HCT116 (cell line): ENCODE measurements around the gene ERBB4.

Source experiments
- CEBPB ChIP-seq: IDR thresholded peaks from 2 replicates; pipeline ENCODE4 v1.6.1; 2012; ENCODE audit warnings: low read depth
- EGR1 ChIP-seq: IDR thresholded peaks from 2 replicates; pipeline ENCODE4 v1.6.1; 2012; ENCODE audit warnings: low read depth
- EZH2 ChIP-seq: fragments of 200-600 bp; sonication (generic); IDR thresholded peaks from 2 replicates; pipeline ENCODE4 v1.6.1; 2017; ENCODE audit warnings: antibody characterized with exemption, mixed run types
- FOSL1 ChIP-seq: IDR thresholded peaks from 2 replicates; pipeline ENCODE4 v1.6.1; 2012; ENCODE audit warnings: low read depth
- POLR2A ChIP-seq: IDR thresholded peaks from 2 replicates; pipeline ENCODE4 v1.7.0; 2011; ENCODE audit warnings: borderline replicate concordance; ENCODE audit not compliant: insufficient read depth, insufficient read length; ENCODE audit errors: extremely low read depth
- POLR2AphosphoS5 ChIP-seq: IDR thresholded peaks from 2 replicates; pipeline ENCODE4 v1.6.1; 2011; ENCODE audit warnings: mild to moderate bottlenecking, low read depth, low read length, moderate library complexity
- RAD21 ChIP-seq: IDR thresholded peaks from 2 replicates; pipeline ENCODE4 v1.6.1; 2012; ENCODE audit warnings: low read depth, mild to moderate bottlenecking
- SRF ChIP-seq: IDR thresholded peaks from 2 replicates; pipeline ENCODE4 v1.6.1; 2012; ENCODE audit warnings: low read depth
- YY1 ChIP-seq: IDR thresholded peaks from 2 replicates; pipeline ENCODE4 v1.6.1; 2011; ENCODE audit warnings: low read length, low read depth, moderate library complexity, mild to moderate bottlenecking; ENCODE audit not compliant: insufficient replicate concordance; ENCODE audit errors: extremely low read depth
- ZFX ChIP-seq: fragments of 450-650 bp; IDR thresholded peaks from 2 replicates; pipeline ENCODE4 v1.6.1; 2017
- TF ChIP-seq, protein P1 (sequence below), 3 experiments: fragments of 200-600 bp in 1 of 3; sonication (generic) in 1 of 3; IDR thresholded peaks in 2 of 3; conservative IDR thresholded peaks in 1 of 3; 2 replicates each; pipeline ENCODE4 v1.5.1; 2012 to 2017; ENCODE audit warnings: low read depth in 2 of 3, low read length in 2 of 3, antibody characterized with exemption in 1 of 3, borderline replicate concordance in 1 of 3, control low read depth in 1 of 3, mild to moderate bottlenecking in 1 of 3, mixed read lengths in 1 of 3, mixed run types in 1 of 3, moderate library complexity in 1 of 3; ENCODE audit not compliant: insufficient read depth in 1 of 3

GRCh38 chr2:211837706-211838105 is 700.9 kb downstream of the ERBB4 start:
- TF ChIP-seq, protein P1, sequence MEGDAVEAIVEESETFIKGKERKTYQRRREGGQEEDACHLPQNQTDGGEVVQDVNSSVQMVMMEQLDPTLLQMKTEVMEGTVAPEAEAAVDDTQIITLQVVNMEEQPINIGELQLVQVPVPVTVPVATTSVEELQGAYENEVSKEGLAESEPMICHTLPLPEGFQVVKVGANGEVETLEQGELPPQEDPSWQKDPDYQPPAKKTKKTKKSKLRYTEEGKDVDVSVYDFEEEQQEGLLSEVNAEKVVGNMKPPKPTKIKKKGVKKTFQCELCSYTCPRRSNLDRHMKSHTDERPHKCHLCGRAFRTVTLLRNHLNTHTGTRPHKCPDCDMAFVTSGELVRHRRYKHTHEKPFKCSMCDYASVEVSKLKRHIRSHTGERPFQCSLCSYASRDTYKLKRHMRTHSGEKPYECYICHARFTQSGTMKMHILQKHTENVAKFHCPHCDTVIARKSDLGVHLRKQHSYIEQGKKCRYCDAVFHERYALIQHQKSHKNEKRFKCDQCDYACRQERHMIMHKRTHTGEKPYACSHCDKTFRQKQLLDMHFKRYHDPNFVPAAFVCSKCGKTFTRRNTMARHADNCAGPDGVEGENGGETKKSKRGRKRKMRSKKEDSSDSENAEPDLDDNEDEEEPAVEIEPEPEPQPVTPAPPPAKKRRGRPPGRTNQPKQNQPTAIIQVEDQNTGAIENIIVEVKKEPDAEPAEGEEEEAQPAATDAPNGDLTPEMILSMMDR (IDR thresholded peaks at IDR 0.05 in 2 of 3, conservative IDR thresholded peaks at IDR 0.05 in 1 of 3; ENCODE audit: borderline replicate concordance in 1 of 3, insufficient read depth in 1 of 3, low read depth in 2 of 3, low read length in 2 of 3), result no peak
- TF ChIP-seq RAD21, result no peak
- TF ChIP-seq POLR2A, result no peak
- no peak for TF ChIP-seq ZFX
- no peak for TF ChIP-seq EGR1
- TF ChIP-seq SRF, result no peak
- TF ChIP-seq POLR2AphosphoS5, result no peak
- TF ChIP-seq YY1, result no peak
- no peak for TF ChIP-seq EZH2
- TF ChIP-seq CEBPB, result no peak
- no peak for TF ChIP-seq FOSL1
